ENCODE results near the gene BAHD1. TPM values are rescaled to one million over a fixed set of nuclear protein-coding genes. Genes with fewer than 3 reads are reported as not detected.

The BAHD1 gene
- polyA plus RNA-seq (ENCODE audit: insufficient read length in 4 of 4) = 10 to 100 TPM; 18.7 to 27.8 (median 26.1) TPM

DNA sequence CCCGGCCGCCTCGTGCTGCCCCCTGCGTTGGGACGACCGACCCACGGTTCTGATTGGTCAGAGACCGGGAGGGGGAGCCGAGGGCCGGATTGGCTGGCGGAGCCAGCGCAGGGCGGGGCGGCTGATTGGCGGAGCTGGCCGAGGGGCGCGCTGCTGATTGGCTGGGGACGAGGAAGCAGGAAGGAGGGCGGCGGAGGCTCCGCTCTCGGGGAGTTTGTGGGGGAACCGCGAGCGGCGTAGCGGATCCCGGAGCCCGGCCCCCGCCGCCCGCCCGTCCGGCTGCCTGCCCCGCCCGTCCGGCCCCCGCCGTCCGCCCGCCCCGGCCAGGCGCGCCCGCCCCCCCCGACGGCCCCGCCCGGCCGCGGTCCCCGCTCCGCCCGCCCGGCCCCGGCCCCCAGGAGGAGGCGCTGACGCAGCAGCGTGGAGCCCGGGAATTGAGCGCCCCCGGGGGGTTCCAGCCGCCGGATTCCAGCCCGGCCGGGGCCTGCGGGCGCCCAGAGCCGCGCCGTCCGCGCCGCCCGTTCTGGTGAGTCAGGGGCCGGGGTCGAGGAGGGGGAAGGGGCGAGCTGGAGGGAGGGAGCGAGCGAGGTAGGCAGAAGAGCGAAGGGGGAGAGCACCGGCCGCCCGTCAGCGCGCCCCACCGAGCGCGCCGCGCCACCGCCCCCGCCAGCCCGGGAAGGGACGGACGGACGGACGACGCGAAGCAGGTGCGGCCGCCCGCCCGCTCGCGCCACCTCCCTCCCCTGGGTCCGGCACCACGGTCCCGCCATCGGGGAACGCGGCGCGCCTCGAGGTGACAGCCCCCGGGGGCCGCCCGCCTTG lies at the start of gene BAHD1:
TSS of gene BAHD1 (plus strand) at position 211 of the 822 bp plus-strand sequence. CDS start 17,512 bp downstream, outside the sequence.
- DNase-seq (ENCODE audit: low read depth in 4 of 4, low spot score in 2 of 4) = peak in 3 of 4 donors; percentile 75 to 90 (median 88)

- DNase-seq (ENCODE audit: low read depth in 4 of 4, low spot score in 2 of 4) = no peak
Measured at GRCh38 chr15:40392986-40393948, 47.5 kb upstream of the BAHD1 start.

DNA sequence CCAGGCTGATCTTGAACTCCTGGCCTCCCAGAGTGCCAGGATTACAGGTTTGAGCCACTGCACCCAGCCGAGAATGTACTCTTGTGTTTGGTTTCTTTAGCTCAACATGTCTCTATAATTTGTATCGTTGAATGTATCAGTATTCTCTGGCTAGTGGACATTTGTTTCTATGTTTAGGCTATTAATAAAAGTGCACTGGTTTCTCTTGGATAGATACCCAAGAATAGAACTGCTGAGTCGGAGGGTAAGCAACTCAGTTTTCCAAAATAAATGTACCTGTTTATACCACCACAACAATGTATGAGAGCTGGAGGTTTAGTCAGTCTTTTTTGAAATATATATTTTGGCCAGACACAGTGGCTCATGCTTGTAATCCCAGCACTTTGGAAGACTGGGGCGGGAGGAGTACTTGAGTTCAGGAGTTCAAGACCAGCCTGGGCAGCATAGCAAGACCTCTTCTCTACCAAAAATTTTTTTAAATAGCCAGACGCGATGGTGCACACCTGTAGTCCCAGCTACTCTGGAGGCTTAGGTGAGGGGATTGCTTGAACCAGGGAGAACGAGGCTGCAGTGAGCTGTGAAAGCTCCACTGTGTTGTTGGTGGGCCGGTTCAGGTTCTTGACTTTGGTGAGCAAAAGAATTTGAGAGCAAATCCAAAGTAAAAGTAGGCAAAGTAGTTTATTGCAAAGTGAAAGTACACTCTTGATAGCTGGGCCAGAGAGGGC lies 42.9 kb upstream of the BAHD1 start:
- DNase-seq (ENCODE audit: low read depth in 4 of 4, low spot score in 2 of 4) = no peak

- DNase-seq (ENCODE audit: low read depth in 4 of 4, low spot score in 2 of 4) = no peak
Measured at GRCh38 chr15:40398413-40398873, 42.3 kb upstream of the BAHD1 start.

GRCh38 chr15:40399370-40399769 lies 41.4 kb upstream of the BAHD1 start:
- no peak for DNase-seq (ENCODE audit: low read depth in 4 of 4, low spot score in 2 of 4)

DNA sequence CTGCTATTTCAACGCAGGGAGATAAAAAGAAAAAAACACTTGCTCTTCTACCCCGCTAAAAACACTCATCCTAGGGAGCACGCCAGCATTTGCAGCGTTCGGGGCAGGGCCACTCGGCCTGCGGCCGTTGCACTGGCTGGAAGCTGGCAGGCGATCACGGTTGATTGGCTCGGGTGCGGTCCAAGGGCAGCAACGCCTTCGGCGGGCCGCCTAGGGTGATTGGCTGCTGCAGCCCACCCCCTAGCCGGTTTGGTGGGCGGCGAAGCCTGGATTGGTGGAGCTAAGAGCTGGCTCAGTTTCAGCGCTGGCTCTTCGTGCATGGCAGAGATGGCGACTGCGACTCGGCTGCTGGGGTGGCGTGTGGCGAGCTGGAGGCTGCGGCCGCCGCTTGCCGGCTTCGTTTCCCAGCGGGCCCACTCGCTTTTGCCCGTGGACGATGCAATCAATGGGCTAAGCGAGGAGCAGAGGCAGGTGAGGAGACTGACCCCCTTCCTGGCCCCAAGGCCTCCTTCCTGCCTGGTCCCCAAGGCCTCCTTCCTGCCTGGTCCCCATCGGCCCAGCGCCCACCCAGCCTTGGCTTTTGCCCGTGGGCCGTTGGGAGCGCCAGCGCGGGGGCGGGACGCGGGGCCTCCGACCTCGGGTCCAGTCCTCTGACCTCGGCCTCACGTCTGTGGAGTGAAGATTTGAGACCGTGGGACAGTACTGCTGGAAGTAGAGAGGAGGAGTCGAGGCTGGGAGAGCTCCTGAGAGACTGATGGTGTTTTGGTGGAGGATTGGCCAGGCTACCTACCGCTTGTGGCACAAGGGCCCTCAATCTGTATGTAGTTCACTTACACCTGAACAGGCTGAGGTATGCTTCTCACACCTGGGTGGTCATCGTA lies 35.0 kb upstream of the BAHD1 start, which contains the start of gene IVD:
TSS of gene IVD (plus strand) at position 295 of the 881 bp plus-strand sequence. CDS start at position 328, 33 bp downstream.
- DNase-seq (ENCODE audit: low read depth in 4 of 4, low spot score in 2 of 4) = peak; percentile 75 to 90 (median 84)

DNA sequence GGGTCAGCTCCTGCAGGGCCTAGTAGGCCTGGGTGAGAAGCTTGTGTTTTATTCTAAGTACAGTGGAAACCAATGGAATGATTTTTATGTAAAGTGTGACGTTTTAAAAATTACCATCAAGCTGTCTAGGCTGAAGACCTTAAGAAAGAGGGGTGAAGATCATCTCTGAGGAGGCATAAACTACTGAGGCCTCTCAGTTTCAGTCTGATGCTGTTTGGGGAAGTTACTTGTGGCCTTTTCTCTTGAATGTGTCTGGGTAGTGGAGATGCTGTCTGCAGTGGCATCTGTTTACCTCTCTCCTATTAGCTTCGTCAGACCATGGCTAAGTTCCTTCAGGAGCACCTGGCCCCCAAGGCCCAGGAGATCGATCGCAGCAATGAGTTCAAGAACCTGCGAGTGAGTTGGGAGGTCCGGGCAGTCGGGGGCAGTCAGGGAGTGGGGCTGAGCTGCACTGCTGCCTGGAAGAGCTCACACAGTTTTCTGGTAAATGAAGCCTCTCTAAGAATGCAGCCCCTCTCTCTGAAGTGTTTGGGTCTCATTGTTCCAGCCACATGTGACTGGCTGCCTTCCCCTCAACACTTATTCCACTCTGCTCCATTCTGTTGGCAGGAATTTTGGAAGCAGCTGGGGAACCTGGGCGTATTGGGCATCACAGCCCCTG lies 33.3 kb upstream of the BAHD1 start:
- no peak for DNase-seq (ENCODE audit: low read depth in 4 of 4, low spot score in 2 of 4)

GRCh38 chr15:40409366-40409765 lies 31.4 kb upstream of the BAHD1 start:
- DNase-seq (ENCODE audit: low read depth in 4 of 4, low spot score in 2 of 4) = no peak

DNA sequence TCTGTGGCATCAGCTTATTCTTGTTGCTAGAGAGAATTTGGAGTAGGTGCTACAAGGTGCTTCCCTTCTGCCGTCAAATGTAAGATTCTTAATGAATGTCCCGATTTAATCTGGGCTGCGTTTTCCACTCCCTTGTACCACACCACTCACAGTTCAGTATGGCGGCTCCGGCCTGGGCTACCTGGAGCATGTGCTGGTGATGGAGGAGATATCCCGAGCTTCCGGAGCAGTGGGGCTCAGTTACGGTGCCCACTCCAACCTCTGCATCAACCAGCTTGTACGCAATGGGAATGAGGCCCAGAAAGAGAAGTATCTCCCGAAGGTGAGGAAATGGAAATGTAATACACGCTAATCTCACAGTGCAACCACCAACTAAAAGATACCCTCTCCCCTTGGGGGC lies 30.3 kb upstream of the BAHD1 start:
- no peak for DNase-seq (ENCODE audit: low read depth in 4 of 4, low spot score in 2 of 4)

DNA sequence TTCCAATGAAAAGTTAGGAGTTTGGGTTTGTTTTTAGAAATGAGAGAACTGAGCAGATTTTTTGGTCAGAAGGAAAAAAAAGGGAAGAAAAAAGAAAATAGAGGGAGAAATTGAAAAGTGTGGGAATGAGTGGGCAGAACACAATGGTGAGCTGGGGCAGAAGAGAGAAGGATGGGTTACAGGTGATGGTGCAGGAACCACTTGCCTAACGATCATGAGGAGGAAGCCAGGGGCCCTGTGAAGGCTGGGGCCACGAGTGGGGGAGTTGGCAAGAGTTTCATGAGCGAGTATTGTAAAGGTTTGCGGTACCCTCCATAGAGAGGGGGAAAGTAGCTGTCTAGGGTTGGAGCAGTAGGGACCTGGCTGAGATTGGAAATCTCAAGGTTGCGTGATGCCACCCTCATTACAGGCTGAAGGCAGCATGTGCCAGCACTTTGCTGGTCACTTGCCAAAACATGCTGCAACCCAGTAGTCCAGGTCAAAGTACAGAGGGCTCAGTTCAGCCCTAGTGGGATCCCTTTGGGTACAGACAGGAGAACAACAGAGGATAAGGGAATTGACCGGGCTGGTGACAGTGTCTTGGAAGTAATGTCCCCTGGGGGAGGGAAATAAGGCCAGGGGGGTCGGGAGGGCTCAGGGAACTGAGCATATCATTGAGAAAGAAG lies 28.5 kb upstream of the BAHD1 start:
- DNase-seq (ENCODE audit: low read depth in 4 of 4, low spot score in 2 of 4) = no peak

DNA sequence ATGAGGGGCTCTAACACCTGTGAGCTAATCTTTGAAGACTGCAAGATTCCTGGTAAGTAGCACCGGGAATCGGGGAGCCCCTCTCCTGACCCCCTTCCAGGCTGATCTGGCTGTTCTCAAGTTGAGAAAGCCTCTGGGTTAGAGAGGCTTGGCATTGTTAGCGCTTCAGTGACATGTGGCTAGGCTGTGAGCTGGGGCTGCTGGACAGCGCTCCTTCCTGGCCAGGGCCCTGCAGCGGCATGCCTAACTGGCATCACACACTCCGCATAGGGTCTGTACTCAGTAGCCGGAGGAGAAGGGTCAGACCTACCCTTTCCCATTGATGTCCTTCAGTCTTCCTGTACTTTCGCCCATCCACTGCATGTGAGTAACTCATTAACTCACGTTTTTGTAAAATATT lies 27.7 kb upstream of the BAHD1 start:
- no peak for DNase-seq (ENCODE audit: low read depth in 4 of 4, low spot score in 2 of 4)

DNA sequence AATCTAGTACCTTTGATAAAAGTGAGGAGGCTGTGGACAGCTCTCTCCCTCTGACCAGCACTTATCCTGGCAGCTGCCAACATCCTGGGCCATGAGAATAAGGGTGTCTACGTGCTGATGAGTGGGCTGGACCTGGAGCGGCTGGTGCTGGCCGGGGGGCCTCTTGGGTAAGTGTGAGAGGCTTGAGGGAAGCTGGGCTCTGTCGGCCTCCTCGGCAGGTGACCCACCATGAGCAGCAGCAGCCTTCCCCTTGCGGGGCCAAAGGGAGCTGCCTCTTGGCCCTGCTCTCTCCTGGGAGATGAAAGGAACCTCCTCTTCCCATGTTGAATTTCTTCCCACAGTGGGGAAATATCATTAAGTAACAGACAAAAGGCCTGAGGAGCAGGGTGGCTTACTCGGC lies 25.9 kb upstream of the BAHD1 start:
- no peak for DNase-seq (ENCODE audit: low read depth in 4 of 4, low spot score in 2 of 4)

GRCh38 chr15:40415226-40415625 lies 25.5 kb upstream of the BAHD1 start:
- no peak for DNase-seq (ENCODE audit: low read depth in 4 of 4, low spot score in 2 of 4)

GRCh38 chr15:40416056-40416455 lies 24.7 kb upstream of the BAHD1 start:
- no peak for DNase-seq (ENCODE audit: low read depth in 4 of 4, low spot score in 2 of 4)

GRCh38 chr15:40418126-40418525 lies 22.6 kb upstream of the BAHD1 start:
- DNase-seq (ENCODE audit: low read depth in 4 of 4, low spot score in 2 of 4) = no peak

- no peak for DNase-seq (ENCODE audit: low read depth in 4 of 4, low spot score in 2 of 4)
Measured at GRCh38 chr15:40420071-40420713, 20.6 kb upstream of the BAHD1 start.

GRCh38 chr15:40420793-40421192 lies 20.0 kb upstream of the BAHD1 start:
- DNase-seq (ENCODE audit: low read depth in 4 of 4, low spot score in 2 of 4) = no peak

All from left renal cortex interstitium (tissue), 4 donors.